Measurements from ENCODE around the gene EML1. TPM values are rescaled to one million over a fixed set of nuclear protein-coding genes. Genes with fewer than 3 reads are reported as not detected.

Gene EML1
- total and polyA plus RNA-seq, 7 experiments from 2014 or later: not detected

DNA sequence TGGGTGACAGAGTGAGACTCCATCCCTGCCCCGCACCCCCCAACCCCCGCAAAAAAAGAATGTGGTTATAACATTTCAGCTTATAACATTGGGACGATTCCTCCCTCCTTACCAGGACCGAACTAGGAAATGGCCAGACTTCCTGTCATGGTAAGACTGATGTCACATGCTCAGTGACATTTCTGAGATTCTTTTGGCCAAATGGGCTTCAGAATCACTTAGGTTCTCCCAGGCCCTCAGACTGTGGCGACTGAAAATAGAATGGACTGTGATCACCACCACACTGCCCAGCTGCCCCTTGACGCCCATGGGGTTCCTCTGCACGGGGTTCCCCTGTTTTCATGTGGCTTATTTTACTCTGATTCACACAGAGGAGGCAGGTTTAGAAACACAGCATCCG, 157.0 kb downstream of the EML1 start:
- Histone ChIP-seq H3K27me3 (ENCODE audit: control insufficient read depth in 2 of 2, insufficient read depth in 2 of 2, low read length in 2 of 2) (peaks cover 0 to 8% of the 10 kb centered on the region in 2 donors), H3K27ac (ENCODE audit: low read depth, low read length) (no peak overlapping the region), H3K9me3 (ENCODE audit: control insufficient read depth in 2 of 3, low read length in 3 of 3) (no peaks in the 10 kb centered on the region), H3K4me3 (ENCODE audit: low read length) (no peak overlapping the region), H3K36me3 (ENCODE audit: control insufficient read depth in 2 of 3, insufficient read depth in 3 of 3, low read length in 3 of 3) (no peaks in the 10 kb centered on the region), H3K4me1 (ENCODE audit: control insufficient read depth in 2 of 2, insufficient read depth in 2 of 2, low read length in 2 of 2) (peaks cover 4 to 6% of the 10 kb centered on the region in 2 donors)
- ChIA-PET CTCF (no interaction called here), POLR2A (no interaction called here)
- Mint-ChIP-seq H3K4me1 (peaks cover 3 to 18% (median 5%) of the 10 kb centered on the region in 7 donors), H3K27ac (no peak overlapping the region), H3K36me3 (no peaks in the 10 kb centered on the region), H3K9me3 (peaks cover 0 to 6% (median 2%) of the 10 kb centered on the region in 11 donors), H3K4me3 (no peak overlapping the region), H3K27me3 (peaks cover 5 to 22% (median 15%) of the 10 kb centered on the region in 5 donors)
- DNase-seq: no peak
- intact Hi-C loops (cut with micrococcal nuclease): no loop called here
- ATAC-seq: no peak

- no peak for DNase-seq
- Mint-ChIP-seq H3K27me3 (peaks cover 5 to 22% (median 17%) of the 10 kb centered on the region in 5 donors), H3K27ac (no peak overlapping the region), H3K36me3 (no peaks in the 10 kb centered on the region), H3K4me3 (no peak overlapping the region), H3K9me3 (peaks cover 0 to 6% (median 2%) of the 10 kb centered on the region in 11 donors), H3K4me1 (peaks cover 3 to 14% (median 5%) of the 10 kb centered on the region in 7 donors)
- peaks cover 4 to 6% of the 10 kb centered on the region in 2 donors for H3K4me1 ChIP-seq (ENCODE audit: control insufficient read depth in 2 of 2, insufficient read depth in 2 of 2, low read length in 2 of 2)
- H3K4me3 ChIP-seq (ENCODE audit: low read length): no peak overlapping the region
- no peak for ATAC-seq
- H3K27ac ChIP-seq (ENCODE audit: low read depth, low read length): no peak overlapping the region
- intact Hi-C loops (cut with micrococcal nuclease): no loop called here
- POLR2A ChIA-PET: no interaction called here
- CTCF ChIA-PET: no interaction called here
- no peaks in the 10 kb centered on the region for H3K36me3 ChIP-seq (ENCODE audit: control insufficient read depth in 2 of 3, insufficient read depth in 3 of 3, low read length in 3 of 3)
- H3K9me3 ChIP-seq (ENCODE audit: control insufficient read depth in 2 of 3, low read length in 3 of 3): no peaks in the 10 kb centered on the region
- peaks cover 0 to 8% of the 10 kb centered on the region in 2 donors for H3K27me3 ChIP-seq (ENCODE audit: control insufficient read depth in 2 of 2, insufficient read depth in 2 of 2, low read length in 2 of 2)
Observed at GRCh38 chr14:99951085-99951484, 157.9 kb downstream of the EML1 start.

GRCh38 chr14:99952039-99952438, 158.8 kb downstream of the EML1 start:
- H3K9me3 Mint-ChIP-seq: peaks cover 0 to 6% (median 2%) of the 10 kb centered on the region in 11 donors
- H3K27ac Mint-ChIP-seq: no peak overlapping the region
- no peaks in the 10 kb centered on the region for H3K36me3 Mint-ChIP-seq
- Histone ChIP-seq H3K27ac (ENCODE audit: low read depth, low read length) (no peak overlapping the region), H3K36me3 (ENCODE audit: control insufficient read depth in 2 of 3, insufficient read depth in 3 of 3, low read length in 3 of 3) (no peaks in the 10 kb centered on the region), H3K27me3 (ENCODE audit: control insufficient read depth in 2 of 2, insufficient read depth in 2 of 2, low read length in 2 of 2) (peaks cover 0 to 6% of the 10 kb centered on the region in 2 donors), H3K4me3 (ENCODE audit: low read length) (no peak overlapping the region), H3K4me1 (ENCODE audit: control insufficient read depth in 2 of 2, insufficient read depth in 2 of 2, low read length in 2 of 2) (peaks cover 0 to 4% of the 10 kb centered on the region in 2 donors), H3K9me3 (ENCODE audit: control insufficient read depth in 2 of 3, low read length in 3 of 3) (no peaks in the 10 kb centered on the region)
- H3K27me3 Mint-ChIP-seq: peaks cover 5 to 17% (median 15%) of the 10 kb centered on the region in 5 donors
- no peak overlapping the region for H3K4me3 Mint-ChIP-seq
- intact Hi-C loops (cut with micrococcal nuclease): no loop called here
- CTCF ChIA-PET: no interaction called here
- POLR2A ChIA-PET: no interaction called here
- ATAC-seq: no peak
- H3K4me1 Mint-ChIP-seq: peaks cover 0 to 5% (median under 1%) of the 10 kb centered on the region in 7 donors
- DNase-seq: no peak

DNA sequence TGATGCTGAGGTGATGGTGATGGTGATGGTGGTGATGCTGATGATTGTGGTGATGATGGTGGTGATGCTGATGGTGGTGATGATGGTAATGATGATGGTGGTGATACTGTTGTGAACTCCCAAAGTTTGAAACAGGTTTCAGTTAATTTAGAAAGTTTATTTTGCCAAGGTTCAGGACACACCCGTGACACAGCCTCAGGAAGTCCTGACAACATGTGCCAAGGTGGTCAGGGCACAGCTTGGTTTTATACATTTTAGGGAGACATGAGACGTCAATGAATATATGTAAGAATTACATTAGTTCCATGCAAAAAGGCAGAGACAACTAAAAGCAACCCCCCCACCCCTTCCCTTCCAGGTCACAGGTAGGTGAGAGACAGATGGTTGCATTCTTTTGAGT, 159.2 kb downstream of the EML1 start:
- no peaks in the 10 kb centered on the region for H3K4me1 ChIP-seq (ENCODE audit: control insufficient read depth in 2 of 2, insufficient read depth in 2 of 2, low read length in 2 of 2)
- Mint-ChIP-seq H3K36me3 (no peaks in the 10 kb centered on the region), H3K4me1 (peaks cover 0 to 4% (median 0%) of the 10 kb centered on the region in 7 donors), H3K27me3 (peaks cover 5 to 17% (median 14%) of the 10 kb centered on the region in 5 donors), H3K4me3 (no peak overlapping the region), H3K27ac (peak overlapping the region in 1 of 9 donors; percentile 32), H3K9me3 (peaks cover 0 to 6% (median 2%) of the 10 kb centered on the region in 11 donors)
- no peaks in the 10 kb centered on the region for H3K36me3 ChIP-seq (ENCODE audit: control insufficient read depth in 2 of 3, insufficient read depth in 3 of 3, low read length in 3 of 3)
- CTCF ChIA-PET: no interaction called here
- intact Hi-C loops (cut with micrococcal nuclease): no loop called here
- POLR2A ChIA-PET: no interaction called here
- H3K4me3 ChIP-seq (ENCODE audit: low read length): no peak overlapping the region
- ATAC-seq: no peak
- no peaks in the 10 kb centered on the region for H3K9me3 ChIP-seq (ENCODE audit: control insufficient read depth in 2 of 3, low read length in 3 of 3)
- DNase-seq: no peak
- H3K27ac ChIP-seq (ENCODE audit: low read depth, low read length): no peak overlapping the region
- peaks cover 0 to 2% of the 10 kb centered on the region in 2 donors for H3K27me3 ChIP-seq (ENCODE audit: control insufficient read depth in 2 of 2, insufficient read depth in 2 of 2, low read length in 2 of 2)

DNA sequence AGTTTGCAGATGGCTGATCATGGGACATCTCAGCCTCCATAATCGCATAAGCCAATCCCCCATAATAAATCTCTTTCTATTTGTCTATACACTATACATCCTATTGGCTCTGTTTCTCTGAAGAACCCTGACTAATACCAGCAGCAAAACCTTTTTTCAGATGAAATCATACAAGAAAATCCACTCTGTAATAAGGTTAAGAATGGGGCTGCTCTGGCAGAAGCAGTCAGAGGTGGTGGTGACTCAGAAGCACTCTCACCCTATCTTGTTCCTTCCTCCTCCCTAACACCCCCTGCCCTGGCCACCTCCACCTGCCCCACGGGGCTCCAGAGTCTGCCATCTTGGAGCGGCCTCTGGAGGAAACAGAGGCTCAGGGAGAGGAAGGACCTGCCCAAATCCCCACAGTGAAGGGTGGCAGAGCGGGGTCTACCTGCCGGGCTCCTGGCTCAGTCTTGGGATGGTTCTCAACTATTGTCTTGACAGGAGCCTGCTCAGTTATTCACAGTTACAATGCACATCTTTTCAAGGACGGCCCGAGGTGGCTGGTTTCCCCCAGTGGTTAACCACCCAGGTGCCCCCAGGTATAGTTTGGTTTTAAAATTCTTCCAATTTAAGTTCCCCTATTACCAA, 162.7 kb downstream of the EML1 start:
- Histone ChIP-seq H3K9me3 (ENCODE audit: control insufficient read depth in 2 of 3, low read length in 3 of 3) (no peaks in the 10 kb centered on the region), H3K36me3 (ENCODE audit: control insufficient read depth in 2 of 3, insufficient read depth in 3 of 3, low read length in 3 of 3) (no peaks in the 10 kb centered on the region), H3K27me3 (ENCODE audit: control insufficient read depth in 2 of 2, insufficient read depth in 2 of 2, low read length in 2 of 2) (no peaks in the 10 kb centered on the region), H3K27ac (ENCODE audit: low read depth, low read length) (no peak overlapping the region), H3K4me3 (ENCODE audit: low read length) (no peak overlapping the region), H3K4me1 (ENCODE audit: control insufficient read depth in 2 of 2, insufficient read depth in 2 of 2, low read length in 2 of 2) (no peaks in the 10 kb centered on the region)
- DNase-seq: no peak
- intact Hi-C loops (cut with micrococcal nuclease): no loop called here
- H3K27me3 Mint-ChIP-seq: peaks cover 11 to 29% (median 14%) of the 10 kb centered on the region in 5 donors
- H3K4me3 Mint-ChIP-seq: no peak overlapping the region
- ChIA-PET POLR2A (no interaction called here), CTCF (no interaction called here)
- H3K9me3 Mint-ChIP-seq: peaks cover 0 to 6% (median 2%) of the 10 kb centered on the region in 11 donors
- H3K4me1 Mint-ChIP-seq: peaks cover 0 to 3% (median 0%) of the 10 kb centered on the region in 7 donors
- H3K27ac Mint-ChIP-seq: no peak overlapping the region
- no peaks in the 10 kb centered on the region for H3K36me3 Mint-ChIP-seq
- ATAC-seq: no peak

- Mint-ChIP-seq H3K4me1 (peaks cover 0 to 3% (median 0%) of the 10 kb centered on the region in 7 donors), H3K36me3 (no peaks in the 10 kb centered on the region), H3K4me3 (no peak overlapping the region), H3K27me3 (peaks cover 21 to 38% (median 27%) of the 10 kb centered on the region in 5 donors), H3K27ac (peak overlapping the region in 1 of 9 donors; percentile 36), H3K9me3 (peaks cover 0 to 3% (median 0%) of the 10 kb centered on the region in 11 donors)
- Histone ChIP-seq H3K4me1 (ENCODE audit: control insufficient read depth in 2 of 2, insufficient read depth in 2 of 2, low read length in 2 of 2) (no peaks in the 10 kb centered on the region), H3K27me3 (ENCODE audit: control insufficient read depth in 2 of 2, insufficient read depth in 2 of 2, low read length in 2 of 2) (no peaks in the 10 kb centered on the region), H3K27ac (ENCODE audit: low read depth, low read length) (no peak overlapping the region), H3K4me3 (ENCODE audit: low read length) (no peak overlapping the region), H3K9me3 (ENCODE audit: control insufficient read depth in 2 of 3, low read length in 3 of 3) (no peaks in the 10 kb centered on the region), H3K36me3 (ENCODE audit: control insufficient read depth in 2 of 3, insufficient read depth in 3 of 3, low read length in 3 of 3) (no peaks in the 10 kb centered on the region)
- no peak for DNase-seq
- no peak for ATAC-seq
- intact Hi-C loops (cut with micrococcal nuclease): no loop called here
- CTCF ChIA-PET: interaction anchor here (0.7 kb wide), 1 partner anchor 308 kb away, joined by 4 read pairs; no protein-coding TSS in a partner anchor
- POLR2A ChIA-PET: no interaction called here
Observed at GRCh38 chr14:99958380-99958779, 165.2 kb downstream of the EML1 start.
